HEK293 (cell line): ENCODE measurements around the gene MRPL30.

Source experiments
- CTCF ChIP-seq: fragments of 450-650 bp; formaldehyde crosslinking; IDR thresholded peaks from 2 replicates; pipeline ENCODE4 v1.5.1; 2016; ENCODE audit warnings: missing biosample characterization, missing genetic modification characterization
- KLF17 ChIP-seq: fragments of 450-650 bp; formaldehyde crosslinking; IDR thresholded peaks from 2 replicates; pipeline ENCODE4 v1.5.1; 2016; ENCODE audit warnings: missing biosample characterization, missing genetic modification characterization
- PATZ1 ChIP-seq: fragments of 450-650 bp; formaldehyde crosslinking; IDR thresholded peaks from 2 replicates; pipeline ENCODE4 v1.5.1; 2016; ENCODE audit warnings: missing biosample characterization, missing genetic modification characterization
- TCF7L2 ChIP-seq: IDR thresholded peaks from 2 replicates; pipeline ENCODE4 v1.6.1; 2011; ENCODE audit warnings: low read depth, mild to moderate bottlenecking, inconsistent platforms, low read length, moderate library complexity, borderline replicate concordance
- ZBTB1 ChIP-seq: fragments of 450-650 bp; formaldehyde crosslinking; IDR thresholded peaks from 2 replicates; pipeline ENCODE4 v1.5.1; 2016; ENCODE audit warnings: missing biosample characterization, missing genetic modification characterization
- ZNF629 ChIP-seq: fragments of 450-650 bp; formaldehyde crosslinking; IDR thresholded peaks from 2 replicates; pipeline ENCODE4 v1.5.1; 2017; ENCODE audit warnings: missing biosample characterization, missing genetic modification characterization
- ZNF670 ChIP-seq: fragments of 450-650 bp; formaldehyde crosslinking; IDR thresholded peaks from 2 replicates; pipeline ENCODE4 v1.5.1; 2016; ENCODE audit warnings: missing biosample characterization, missing genetic modification characterization, low read depth
- ZNF785 ChIP-seq: fragments of 450-650 bp; formaldehyde crosslinking; IDR thresholded peaks from 2 replicates; pipeline ENCODE4 v1.5.1; 2016; ENCODE audit warnings: missing biosample characterization, missing genetic modification characterization

GRCh38 chr2:99200076-99200800 lies 19.3 kb downstream of the MRPL30 start:
- TF ChIP-seq CTCF (no peak), ZNF785 (tag by site-specific recombination) (no peak), ZNF670 (tag by site-specific recombination) (no peak), KLF17 (tag by site-specific recombination) (no peak), TCF7L2 (no peak), PATZ1 (tag by site-specific recombination) (no peak), ZNF629 (tag by site-specific recombination) (no peak), ZBTB1 (tag by site-specific recombination) (no peak)
